GM19099 (cell line): ENCODE measurements around the gene CNTD1.

Experiments
- POLR2A ChIP-seq: IDR thresholded peaks from 3 replicates; pipeline ENCODE4 v1.6.1; 2011; ENCODE audit warnings: low read depth; ENCODE audit not compliant: insufficient read length; ENCODE audit errors: extremely low read depth

The CNTD1 gene

GRCh38 chr17:42774066-42774745 lies 24.5 kb upstream of the CNTD1 start:
- no peak for TF ChIP-seq POLR2A

DNA sequence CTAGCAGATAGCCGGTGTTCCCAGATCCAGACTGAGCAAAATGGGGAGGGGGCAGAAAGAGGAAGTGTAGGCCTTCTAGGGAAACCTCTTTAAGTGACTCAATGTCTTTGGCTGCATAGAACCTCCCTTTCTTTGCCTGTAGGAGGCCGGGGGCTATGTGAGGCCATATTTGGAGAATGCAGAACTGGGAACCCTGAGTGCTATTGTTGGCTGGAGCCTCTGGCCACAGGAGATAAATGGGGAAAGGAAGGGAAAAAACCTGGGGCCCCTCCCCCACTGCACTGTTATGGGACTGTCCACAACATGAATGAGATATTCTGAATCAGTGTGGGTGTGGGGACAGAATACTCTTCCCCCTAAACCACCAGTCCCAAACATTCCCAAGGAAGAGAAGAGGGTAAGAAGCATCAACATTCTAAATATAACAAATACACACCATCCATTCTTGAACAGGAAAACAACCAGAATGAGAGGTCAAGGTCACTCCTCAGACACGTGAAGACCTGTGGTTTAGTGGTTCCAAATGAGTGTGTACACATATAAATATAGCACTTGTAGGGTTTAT lies 23.0 kb upstream of the CNTD1 start:
- no peak for TF ChIP-seq POLR2A

DNA sequence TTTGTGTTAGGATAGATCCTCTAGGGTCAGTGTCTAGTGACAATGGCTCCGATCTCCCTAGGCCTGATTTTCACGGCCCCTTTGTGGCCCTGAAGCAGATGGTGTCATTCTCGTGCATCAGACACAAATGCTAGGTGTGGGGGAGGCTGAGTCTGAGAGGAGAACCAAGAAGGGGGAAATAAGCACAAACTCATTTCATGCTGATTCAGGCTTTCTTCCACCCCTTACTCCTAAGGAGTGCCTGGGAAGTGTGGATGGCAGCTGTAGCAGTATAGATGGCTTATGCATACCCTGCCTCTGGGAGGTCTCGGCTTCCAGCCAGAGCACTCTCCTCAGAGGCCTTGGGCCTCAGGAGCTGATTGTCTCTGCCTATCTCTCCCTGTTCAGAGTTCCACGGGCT lies 20.1 kb upstream of the CNTD1 start:
- no peak for TF ChIP-seq POLR2A

DNA sequence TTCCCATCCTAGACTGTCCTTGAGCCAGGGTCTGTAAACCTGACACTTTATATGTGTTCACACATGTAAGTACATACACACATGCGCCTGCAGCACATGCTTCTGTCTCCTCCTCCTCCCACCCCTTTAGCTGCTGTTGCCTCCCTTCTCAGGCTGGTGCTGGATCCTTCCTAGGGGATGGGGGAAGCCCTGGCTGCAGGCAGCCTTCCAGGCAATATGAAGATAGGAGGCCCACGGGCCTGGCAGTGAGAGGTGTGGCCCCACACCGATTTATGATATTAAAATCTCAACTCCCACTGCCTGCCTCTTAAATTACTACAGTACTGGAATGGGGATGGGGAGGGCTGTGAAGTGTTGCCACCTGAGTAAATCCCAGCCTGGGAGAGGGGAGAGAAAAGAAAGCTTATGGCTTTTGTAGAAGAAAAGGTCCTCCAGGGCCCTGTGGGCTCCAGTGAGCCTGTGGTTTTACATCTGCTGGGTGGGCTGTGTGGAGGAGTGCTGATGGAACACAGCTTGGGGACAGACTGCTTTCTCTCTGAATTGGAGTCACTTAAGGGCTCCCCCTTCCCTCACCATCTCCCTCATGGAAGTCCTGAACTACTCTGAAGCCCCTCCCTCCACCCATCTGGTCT lies 19.2 kb upstream of the CNTD1 start:
- no peak for TF ChIP-seq POLR2A

DNA sequence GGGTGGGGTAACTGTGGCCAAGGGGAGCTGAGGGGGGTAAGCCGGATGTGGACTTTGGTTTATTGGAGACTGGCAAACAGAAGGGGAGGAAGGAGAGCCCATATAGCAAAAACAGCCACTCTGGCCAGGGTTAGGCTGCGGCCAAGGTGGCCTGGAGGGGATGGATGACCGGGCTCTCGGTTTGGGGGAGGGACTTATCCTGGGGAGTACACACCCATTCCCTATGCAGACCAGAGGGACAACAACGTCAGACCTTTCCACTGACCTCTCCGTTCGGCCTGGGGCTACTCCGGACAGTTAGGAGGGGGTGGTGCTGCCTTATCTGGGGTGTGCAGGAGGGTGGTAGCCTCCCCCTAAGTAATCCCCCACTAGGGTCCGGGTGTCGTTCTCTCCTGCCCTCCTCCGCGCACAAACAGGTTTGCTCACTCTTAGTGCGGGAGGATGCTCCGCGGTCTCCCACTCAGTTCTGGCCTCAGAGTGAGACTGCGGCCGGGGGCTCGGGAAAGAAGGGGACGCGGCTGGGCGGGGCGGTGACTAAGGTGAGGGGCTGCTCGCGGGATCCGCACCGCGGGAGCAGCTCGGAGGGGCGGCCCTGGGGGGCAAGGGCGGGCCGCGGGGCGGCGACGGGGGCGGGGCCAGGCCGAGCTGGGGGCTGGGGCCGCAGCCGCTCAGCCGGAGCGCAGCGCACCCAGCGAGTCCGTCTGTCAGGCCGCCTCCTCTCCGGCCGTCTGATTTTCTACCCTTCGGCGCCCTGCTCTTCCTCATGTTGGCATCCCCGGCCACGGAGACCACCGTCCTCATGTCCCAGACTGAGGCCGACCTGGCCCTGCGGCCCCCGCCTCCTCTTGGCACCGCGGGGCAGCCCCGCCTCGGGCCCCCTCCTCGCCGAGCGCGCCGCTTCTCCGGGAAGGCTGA lies 18.5 kb upstream of the CNTD1 start, which contains the start of gene WNK4:
WNK4 (plus strand) TSS at position 675 of the 915 bp plus-strand sequence; CDS start at position 764, 89 bp downstream.
- peak; percentile 12 for TF ChIP-seq POLR2A

DNA sequence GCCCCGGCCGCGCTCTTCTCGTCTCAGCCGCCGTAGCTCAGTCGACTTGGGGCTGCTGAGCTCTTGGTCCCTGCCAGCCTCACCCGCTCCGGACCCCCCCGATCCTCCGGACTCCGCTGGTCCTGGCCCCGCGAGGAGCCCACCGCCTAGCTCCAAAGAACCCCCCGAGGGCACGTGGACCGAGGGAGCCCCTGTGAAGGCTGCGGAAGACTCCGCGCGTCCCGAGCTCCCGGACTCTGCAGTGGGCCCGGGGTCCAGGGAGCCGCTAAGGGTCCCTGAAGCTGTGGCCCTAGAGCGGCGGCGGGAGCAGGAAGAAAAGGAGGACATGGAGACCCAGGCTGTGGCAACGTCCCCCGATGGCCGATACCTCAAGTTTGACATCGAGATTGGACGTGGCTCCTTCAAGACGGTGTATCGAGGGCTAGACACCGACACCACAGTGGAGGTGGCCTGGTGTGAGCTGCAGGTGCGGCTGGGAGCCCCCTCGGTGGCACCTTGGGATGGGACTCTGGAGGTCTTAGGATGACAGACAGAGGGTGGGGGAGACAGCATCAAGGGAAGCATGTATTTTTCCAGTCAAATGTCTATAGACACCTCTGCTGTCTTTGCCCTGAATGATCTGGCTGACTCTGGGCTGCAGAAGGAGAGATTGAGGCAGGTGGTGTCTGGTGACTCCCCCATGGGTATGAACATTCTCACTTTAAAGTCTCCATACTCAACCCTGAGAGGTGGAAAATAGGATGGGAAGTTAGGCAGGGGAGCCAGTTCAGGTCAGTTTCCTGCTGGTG lies 17.6 kb upstream of the CNTD1 start:
- no peak for TF ChIP-seq POLR2A

- no peak for TF ChIP-seq POLR2A
Measured at GRCh38 chr17:42781639-42782165, 17.0 kb upstream of the CNTD1 start.

DNA sequence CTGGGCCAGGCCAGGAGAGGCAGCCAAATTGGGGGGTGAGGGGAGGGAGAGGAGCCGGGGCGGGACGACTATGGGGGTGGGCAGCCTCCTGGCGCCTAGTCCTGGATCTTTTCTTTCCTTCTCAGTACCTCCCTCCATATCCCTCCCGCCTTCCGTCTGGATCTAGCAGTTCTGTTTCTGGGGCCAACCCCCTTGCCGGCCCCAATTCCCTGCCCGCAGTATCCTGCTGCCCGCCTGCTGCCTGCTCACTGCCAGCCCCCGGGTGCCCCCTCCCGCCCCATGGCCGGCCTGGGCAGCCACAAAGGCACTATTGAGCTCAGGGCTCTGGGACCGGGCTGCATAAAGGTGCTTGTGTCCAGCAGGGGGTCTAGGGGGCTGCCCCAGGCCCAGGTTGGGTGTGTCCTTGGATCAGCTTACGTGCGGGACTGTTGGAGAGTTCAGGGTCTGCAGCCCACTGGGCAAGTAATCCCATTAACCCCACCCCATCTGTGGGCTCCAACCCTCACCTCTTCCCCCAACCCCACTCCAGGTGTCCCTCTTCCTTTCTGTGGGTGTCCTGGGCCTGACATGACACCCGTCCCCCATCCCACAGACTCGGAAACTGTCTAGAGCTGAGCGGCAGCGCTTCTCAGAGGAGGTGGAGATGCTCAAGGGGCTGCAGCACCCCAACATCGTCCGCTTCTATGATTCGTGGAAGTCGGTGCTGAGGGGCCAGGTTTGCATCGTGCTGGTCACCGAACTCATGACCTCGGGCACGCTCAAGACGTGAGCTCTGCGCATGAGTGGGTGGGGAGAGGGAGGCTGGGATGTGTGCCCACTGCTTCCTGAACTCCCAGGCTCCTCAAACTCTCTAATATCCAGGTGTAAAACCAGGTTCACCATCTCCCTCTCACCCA lies 16.2 kb upstream of the CNTD1 start:
- no peak for TF ChIP-seq POLR2A

DNA sequence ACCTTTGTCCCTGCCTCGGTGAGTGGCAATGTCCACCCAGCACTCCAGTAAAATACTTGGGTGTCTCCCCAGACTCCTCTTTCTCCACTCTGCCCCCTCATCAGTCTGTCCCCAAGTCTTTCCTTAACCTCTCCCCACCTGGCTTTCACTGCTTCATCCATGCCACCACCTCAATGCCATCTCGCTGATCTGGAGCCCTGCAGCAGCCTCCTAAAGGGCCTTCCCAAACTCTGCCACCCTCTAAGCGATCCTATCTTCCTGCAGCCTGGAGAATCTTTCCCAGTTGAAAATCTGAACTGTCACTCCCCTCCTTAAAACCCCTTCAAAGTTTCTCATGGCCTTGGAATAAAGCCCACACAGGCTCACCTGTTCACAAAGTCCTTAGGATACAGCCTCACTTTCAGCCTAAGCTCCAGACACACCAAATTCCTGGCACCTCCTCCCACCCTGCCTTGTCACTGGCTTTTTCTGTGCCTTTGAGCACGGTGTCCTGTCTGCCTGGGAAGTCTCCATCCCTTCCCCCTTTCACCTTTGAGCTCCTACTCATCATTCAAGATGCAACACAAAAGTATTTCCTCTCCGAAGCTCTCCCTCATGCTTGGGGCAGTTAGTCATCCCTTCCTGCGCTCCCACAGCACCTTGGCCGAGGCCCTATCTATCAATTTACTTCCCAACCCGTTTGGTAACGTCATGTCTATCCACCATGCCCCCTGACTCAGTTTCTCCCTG lies 15.4 kb upstream of the CNTD1 start:
- no peak for TF ChIP-seq POLR2A

- TF ChIP-seq POLR2A, result no peak
Measured at GRCh38 chr17:42783791-42784138, 14.9 kb upstream of the CNTD1 start.

GRCh38 chr17:42784409-42784808 lies 14.3 kb upstream of the CNTD1 start:
- no peak for TF ChIP-seq POLR2A

DNA sequence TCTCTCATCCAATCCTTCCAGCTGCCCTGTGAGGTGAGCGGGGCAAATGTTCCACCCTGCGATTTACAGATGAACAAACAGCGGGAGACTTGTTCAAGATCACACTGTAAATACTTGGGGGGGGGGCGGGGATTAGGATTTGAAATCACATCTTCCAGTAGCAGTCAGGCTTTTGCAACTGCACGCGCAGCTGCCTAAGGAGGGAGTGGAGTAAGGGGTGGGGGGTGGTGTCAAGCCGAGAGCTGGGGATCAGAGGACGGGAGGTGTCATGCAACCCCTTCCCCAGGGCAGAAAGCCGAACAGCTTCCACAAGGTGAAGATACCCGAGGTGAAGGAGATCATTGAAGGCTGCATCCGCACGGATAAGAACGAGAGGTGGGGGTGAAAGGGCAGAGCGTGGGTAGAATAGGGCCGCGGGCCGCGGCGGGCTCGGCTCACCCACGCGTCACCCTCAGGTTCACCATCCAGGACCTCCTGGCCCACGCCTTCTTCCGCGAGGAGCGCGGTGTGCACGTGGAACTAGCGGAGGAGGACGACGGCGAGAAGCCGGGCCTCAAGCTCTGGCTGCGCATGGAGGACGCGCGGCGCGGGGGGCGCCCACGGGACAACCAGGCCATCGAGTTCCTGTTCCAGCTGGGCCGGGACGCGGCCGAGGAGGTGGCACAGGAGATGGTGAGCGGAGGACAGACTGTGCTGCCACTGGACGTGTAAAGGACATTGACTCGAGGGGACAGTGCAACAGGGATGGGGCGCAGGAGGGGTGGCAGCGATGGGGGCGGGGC lies 13.7 kb upstream of the CNTD1 start:
- TF ChIP-seq POLR2A, result no peak

DNA sequence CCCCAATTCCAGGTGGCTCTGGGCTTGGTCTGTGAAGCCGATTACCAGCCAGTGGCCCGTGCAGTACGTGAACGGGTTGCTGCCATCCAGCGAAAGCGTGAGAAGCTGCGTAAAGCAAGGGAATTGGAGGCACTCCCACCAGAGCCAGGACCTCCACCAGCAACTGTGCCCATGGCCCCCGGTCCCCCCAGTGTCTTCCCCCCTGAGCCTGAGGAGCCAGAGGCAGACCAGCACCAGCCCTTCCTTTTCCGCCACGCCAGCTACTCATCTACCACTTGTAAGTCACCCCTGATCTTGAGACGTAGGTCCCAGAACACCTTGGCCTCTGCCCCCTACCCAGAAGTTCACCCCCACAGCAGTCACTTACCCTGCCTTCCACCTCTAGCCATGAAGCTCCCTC lies 11.4 kb upstream of the CNTD1 start:
- no peak for TF ChIP-seq POLR2A

- no peak for TF ChIP-seq POLR2A
Measured at GRCh38 chr17:42791948-42792347, 6.7 kb upstream of the CNTD1 start.
